Heart left ventricle (tissue), 16 donors: ENCODE data around the gene DLL1. TPM values are rescaled to one million over a fixed set of nuclear protein-coding genes. Genes with fewer than 3 reads are reported as not detected.

Experiments used
- ATAC-seq, 4 donors: fragments of 200-7000 bp; cut with Tn5 transposase; one replicate each; pipeline ENCODE4 v1.9.1; 2020 to 2022; ENCODE audit warnings: moderate library complexity in 4 of 4, mild to moderate bottlenecking in 3 of 4, moderate number of reproducible peaks in 1 of 4
- DNase-seq, 5 donors: peaks; one replicate each; pipeline ENCODE4 v3.0.0-alpha.2; 2020
- H3K27ac ChIP-seq, 12 donors: fragments of 200-600 bp; sonication (generic) in 4 of 12; one replicate each; pipeline versions ENCODE4 v1.5.0 to v1.8.0; 2016 to 2022; ENCODE audit warnings: mild to moderate bottlenecking in 2 of 12
- H3K27me3 ChIP-seq, 9 donors: fragments of 200-600 bp; sonication (generic) in 2 of 9; one replicate each; pipeline versions ENCODE4 v1.5.1 to v1.8.0; 2016 to 2022; ENCODE audit warnings: mild to moderate bottlenecking in 3 of 9
- H3K36me3 ChIP-seq, 9 donors: fragments of 200-600 bp; sonication (generic) in 2 of 9; one replicate each; pipeline versions ENCODE4 v1.5.0 to v1.8.0; 2018 to 2022; ENCODE audit warnings: mild to moderate bottlenecking in 2 of 9
- H3K4me1 ChIP-seq, 12 donors: fragments of 200-600 bp; sonication (generic) in 4 of 12; one replicate each; pipeline versions ENCODE4 v1.5.0 to v1.8.0; 2016 to 2022; ENCODE audit warnings: mild to moderate bottlenecking in 3 of 12
- H3K4me3 ChIP-seq, 12 donors: fragments of 200-600 bp; sonication (generic) in 4 of 12; one replicate each; pipeline versions ENCODE4 v1.5.0 to v1.8.0; 2017 to 2022; ENCODE audit warnings: mild to moderate bottlenecking in 9 of 12, moderate library complexity in 4 of 12
- H3K9me3 ChIP-seq, 12 donors: fragments of 200-600 bp; sonication (generic) in 4 of 12; one replicate each; pipeline versions ENCODE4 v1.5.0 to v1.8.0; 2016 to 2022; ENCODE audit warnings: mild to moderate bottlenecking in 1 of 12
- POLR2A ChIP-seq, 2 donors: fragments of 450-650 bp; IDR thresholded peaks; one replicate each; pipeline ENCODE4 v1.6.1; 2017; ENCODE audit warnings: antibody characterized with exemption in 2 of 2, mild to moderate bottlenecking in 2 of 2, moderate library complexity in 2 of 2
- WGBS, 4 donors: extraction: QIAGEN DNeasy Blood & Tissue Kit in 2 of 4; methylation state at CpG; one replicate each; pipeline versions ENCODE4 v1.1.5 to v1.1.7; 2013 to 2018; 5-methylcytosine and 5-hydroxymethylcytosine counted together
- intact Hi-C, 10 donors: fragments of 100-400 bp; cut with DNase I; formaldehyde crosslinking; loops; one replicate each; pipeline versions ENCODE4 v1.11.1 to v1.14.2; 2022
- polyA plus RNA-seq, 2 donors: library from polyadenylated mRNA; stranded (reverse); fragments of 200-250 nt; gene quantifications; one replicate each; pipeline ENCODE4 v1.2.3, GENCODE V29; 2013
- total RNA-seq, 9 donors: library from RNA; depleted of rRNA in 2 of 9; stranded (reverse); fragments of >200 nt in 2 of 9; fragmentation: NEBNext Ultra II Directional in 3 of 9; extraction: Animal tissue kit (Norgen Biotek cat#: 25700) in 3 of 9; gene quantifications; one replicate each; pipeline versions ENCODE4 v1.1.0 to v1.2.4, GENCODE V29; 2016 to 2023
- TF ChIP-seq, protein P1 (sequence below), 12 donors: fragments of 200-600 bp; sonication (generic) in 4 of 12; IDR thresholded peaks; one replicate each; pipeline versions ENCODE4 v1.5.0 to v1.8.0; 2018 to 2022; ENCODE audit warnings: antibody characterized with exemption in 12 of 12, mild to moderate bottlenecking in 5 of 12
- donor health status: ischemic (EF 13 %, LVEDD 7.1; RV severe dilation, severe dysfunction).
- donor health status: healthy with polysubstance abuse.
- donor health status: DM: no; HTN: yes; CAD: no.
- donor health status: DM: no; HTN: no; CAD: no.
- donor health status: ischemic (EF 25% LVEDD 6.9; RV normal size, moderate dysfunction).
- donor health status: ischemic (EF 25% LVEDD 5.7; RV mildly dilated, moderate dysfunction).
- donor health status: healthy.
- donor health status: DM: yes; HTN: yes; CAD: no.
- donor health status: ischemic (EF 35%, LVEDD 5.7; RV mildly dilated, moderate dysfunction).
- donor health status: nonischemic (EF 11% LVEDD 7.7; RV severe dilation, severe dysfunction).
- donor health status: DM: yes; HTN: yes; CAD: no.
- donor health status: PGD.
- donor health status: ischemic (EF 29% LVEDD 5.4; RV normal size, mild dysfunction).
- donor health status: nonischemic (EF 23%, LVEDD 6.1; RV moderate dilation, normal function).

Gene DLL1
- total and polyA plus RNA-seq, 11 donors, result 2.6 to 10.7 (median 8.0) TPM

DNA sequence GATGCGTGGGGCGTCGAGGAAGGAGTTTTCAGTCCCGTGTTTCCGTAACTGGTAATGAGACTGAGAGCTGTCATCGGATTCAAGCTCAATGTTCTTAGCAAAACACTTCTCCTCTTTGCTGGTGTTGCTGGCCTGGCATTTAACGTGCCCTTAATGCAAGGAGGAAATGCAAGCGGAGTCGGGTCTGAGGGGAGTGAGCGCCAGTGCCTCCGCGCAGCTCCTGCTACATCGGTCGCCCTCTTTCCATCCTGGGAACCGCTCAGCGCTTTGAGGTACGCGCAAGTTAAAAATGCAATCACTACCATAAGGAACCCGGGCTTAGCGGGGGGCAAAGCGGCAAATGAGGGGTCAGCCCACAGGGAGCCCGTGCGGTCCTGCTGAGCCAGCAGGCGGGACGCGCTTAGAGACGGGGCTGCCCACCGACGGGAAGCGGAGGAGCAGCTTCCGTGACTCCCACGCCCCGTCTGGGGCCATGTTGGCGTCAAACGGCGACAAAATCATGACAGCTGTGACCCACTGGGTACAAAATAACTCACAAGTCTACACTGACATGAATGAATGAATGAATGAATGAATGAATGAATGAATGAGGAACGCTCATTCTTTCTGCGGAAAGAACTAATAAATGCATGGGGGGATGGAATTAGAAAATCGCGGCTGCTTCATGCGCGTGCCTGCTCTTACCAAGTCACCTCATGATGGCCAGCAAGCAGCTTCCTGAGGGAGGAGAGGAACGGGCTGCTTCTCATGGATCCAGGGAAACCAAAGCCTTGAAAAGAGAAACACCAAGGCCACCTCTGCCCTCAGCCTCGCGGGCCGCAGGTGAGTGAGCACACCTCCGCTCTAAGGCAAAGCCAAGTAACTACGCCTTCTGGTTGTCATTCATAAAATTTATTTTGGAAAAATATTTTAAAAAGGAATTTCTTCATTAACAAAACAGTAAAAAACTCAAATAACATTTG is 9.3 kb downstream of the DLL1 start:
- ATAC-seq (no peak), DNase-seq (peak in 1 of 5 donors; percentile 17)
- Histone ChIP-seq H3K27ac (no peak overlapping the region), H3K4me1 (peaks cover 7 to 57% (median 27%) of the 10 kb centered on the region in 12 donors), H3K4me3 (no peak overlapping the region), H3K36me3 (peaks cover 0 to 40% (median 34%) of the 10 kb centered on the region in 9 donors), H3K27me3 (peaks cover 0 to 3% (median 0%) of the 10 kb centered on the region in 9 donors), H3K9me3 (no peaks in the 10 kb centered on the region)
- TF ChIP-seq, protein P1, sequence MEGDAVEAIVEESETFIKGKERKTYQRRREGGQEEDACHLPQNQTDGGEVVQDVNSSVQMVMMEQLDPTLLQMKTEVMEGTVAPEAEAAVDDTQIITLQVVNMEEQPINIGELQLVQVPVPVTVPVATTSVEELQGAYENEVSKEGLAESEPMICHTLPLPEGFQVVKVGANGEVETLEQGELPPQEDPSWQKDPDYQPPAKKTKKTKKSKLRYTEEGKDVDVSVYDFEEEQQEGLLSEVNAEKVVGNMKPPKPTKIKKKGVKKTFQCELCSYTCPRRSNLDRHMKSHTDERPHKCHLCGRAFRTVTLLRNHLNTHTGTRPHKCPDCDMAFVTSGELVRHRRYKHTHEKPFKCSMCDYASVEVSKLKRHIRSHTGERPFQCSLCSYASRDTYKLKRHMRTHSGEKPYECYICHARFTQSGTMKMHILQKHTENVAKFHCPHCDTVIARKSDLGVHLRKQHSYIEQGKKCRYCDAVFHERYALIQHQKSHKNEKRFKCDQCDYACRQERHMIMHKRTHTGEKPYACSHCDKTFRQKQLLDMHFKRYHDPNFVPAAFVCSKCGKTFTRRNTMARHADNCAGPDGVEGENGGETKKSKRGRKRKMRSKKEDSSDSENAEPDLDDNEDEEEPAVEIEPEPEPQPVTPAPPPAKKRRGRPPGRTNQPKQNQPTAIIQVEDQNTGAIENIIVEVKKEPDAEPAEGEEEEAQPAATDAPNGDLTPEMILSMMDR (IDR thresholded peaks at IDR 0.05), result no peak
- no peak for TF ChIP-seq POLR2A (IDR thresholded peaks at IDR 0.05)
- intact Hi-C loops, result loop anchor here in 4 of 10 donors (10.0 kb wide), 3 partner anchors 127 to 237 kb away; no protein-coding TSS in a partner anchor
- WGBS, 4 donors, result 88 to 95% (median 91%) methylated on average over 47 to 48 of the region's 48 CpGs

DNA sequence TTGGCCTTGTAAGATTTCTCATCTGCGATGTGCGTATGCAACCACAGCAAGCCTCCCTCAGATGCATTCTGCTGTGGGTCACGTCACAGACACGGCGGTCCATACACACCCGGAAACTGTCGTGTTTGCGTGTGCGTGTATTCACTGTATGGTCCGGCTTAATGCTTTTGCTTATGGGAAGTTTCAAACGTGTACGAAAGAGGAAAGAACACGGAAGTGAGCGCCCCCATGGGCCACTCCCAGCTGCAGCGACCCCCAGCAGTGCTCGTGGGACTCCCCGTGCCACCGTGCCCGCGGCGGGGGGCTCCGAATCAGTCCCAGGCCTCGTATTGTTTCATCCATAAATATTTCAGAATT is 10.2 kb downstream of the DLL1 start:
- intact Hi-C loops, result loop anchor here in 4 of 10 donors (10.0 kb wide), 3 partner anchors 126 to 236 kb away; no protein-coding TSS in a partner anchor
- peak in 1 of 4 donors; percentile 4 for ATAC-seq
- no peak for DNase-seq
- Histone ChIP-seq H3K4me1 (peaks cover 7 to 56% (median 29%) of the 10 kb centered on the region in 12 donors), H3K4me3 (peak overlapping the region in 8 of 12 donors; percentile 4 to 51 (median 32)), H3K27me3 (no peaks in the 10 kb centered on the region), H3K36me3 (peaks cover 0 to 37% (median 32%) of the 10 kb centered on the region in 9 donors), H3K27ac (peak overlapping the region in 3 of 12 donors; percentile 23 to 73 (median 64)), H3K9me3 (no peaks in the 10 kb centered on the region)
- TF ChIP-seq POLR2A (IDR thresholded peaks at IDR 0.05), result no peak
- TF ChIP-seq, protein P1 (IDR thresholded peaks at IDR 0.05), result no peak
- WGBS, 4 donors, result 64 to 80% (median 73%) methylated on average over 23 of the region's 23 CpGs

DNA sequence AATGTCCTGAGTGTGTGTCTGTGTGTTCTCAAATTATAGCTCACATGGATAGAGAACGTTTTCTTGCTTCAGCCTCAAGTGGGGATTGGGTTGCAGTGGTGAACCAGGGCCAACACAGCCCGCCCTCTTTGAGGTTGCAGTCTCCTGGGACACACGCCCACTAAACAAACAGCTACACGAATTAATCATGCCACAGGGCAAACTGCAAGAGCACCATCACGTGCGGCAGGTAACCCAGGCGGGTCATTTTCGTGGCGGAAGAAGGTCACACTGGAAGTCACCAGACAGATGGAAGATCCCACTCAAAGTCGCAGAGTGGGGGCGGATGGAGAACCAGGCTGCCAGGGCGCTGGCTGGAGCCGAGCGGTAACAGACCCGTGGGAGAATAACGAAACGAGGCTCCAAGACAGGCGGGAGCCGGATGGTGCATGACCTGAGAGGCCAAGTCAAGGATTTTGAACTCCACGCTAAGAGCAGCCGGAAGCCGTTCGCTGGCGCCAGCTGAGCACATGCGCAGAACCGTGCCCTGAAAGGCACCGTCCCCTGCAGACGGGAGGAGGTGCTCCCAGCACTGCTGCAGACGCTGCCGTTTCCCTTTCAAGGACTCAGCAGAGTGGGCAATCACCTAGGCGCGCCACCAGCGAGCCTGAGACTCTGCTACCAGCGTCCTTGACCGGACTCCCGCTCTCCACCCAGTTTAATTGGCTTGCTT is 10.7 kb downstream of the DLL1 start:
- Histone ChIP-seq H3K27ac (peak overlapping the region in 8 of 12 donors; percentile 23 to 73 (median 58)), H3K36me3 (peaks cover 0 to 33% (median 28%) of the 10 kb centered on the region in 9 donors), H3K27me3 (no peaks in the 10 kb centered on the region), H3K9me3 (no peaks in the 10 kb centered on the region), H3K4me3 (peak overlapping the region in 8 of 12 donors; percentile 4 to 51 (median 32)), H3K4me1 (peaks cover 7 to 58% (median 34%) of the 10 kb centered on the region in 12 donors)
- WGBS, 4 donors, result 61 to 74% (median 66%) methylated on average over 36 of the region's 36 CpGs
- intact Hi-C loops, result loop anchor here in 6 of 10 donors (5.0 to 10.0 kb wide), 5 partner anchors 113 to 235 kb away; no protein-coding TSS in a partner anchor
- no peak for TF ChIP-seq POLR2A (IDR thresholded peaks at IDR 0.05)
- TF ChIP-seq, protein P1 (IDR thresholded peaks at IDR 0.05), result peak in 1 of 12 donors; percentile 12
- DNase-seq, result peak in 3 of 5 donors; percentile 74 to 81 (median 76)
- peak; percentile 32 to 75 (median 58) for ATAC-seq
